Measurements from ENCODE around the gene SLC6A18. TPM values are rescaled to one million over a fixed set of nuclear protein-coding genes. Genes with fewer than 3 reads are reported as not detected.

SLC6A18 gene
- total RNA-seq, 1 donor = not detected

DNA sequence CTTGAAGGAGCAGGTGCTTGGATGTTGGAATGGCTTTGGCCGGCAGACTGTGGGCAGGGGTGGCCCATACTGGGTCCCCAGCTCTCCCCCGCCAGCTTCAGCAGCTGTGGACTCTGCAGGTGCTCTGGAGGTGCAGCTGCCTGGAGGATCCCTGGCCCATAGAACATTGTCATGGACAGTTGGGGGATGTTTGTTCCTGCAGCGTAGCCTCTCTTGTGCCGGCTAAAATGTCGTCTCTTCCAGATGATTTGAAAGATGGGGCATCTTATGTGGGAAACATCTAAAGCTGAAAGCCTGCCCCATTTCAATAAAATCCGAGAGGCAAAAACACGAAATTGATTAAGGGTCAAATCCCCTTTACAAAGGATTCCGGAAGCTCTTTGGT is 37.2 kb upstream of the SLC6A18 start:
- no peak overlapping the region for H3K4me3 ChIP-seq (ENCODE audit: low read depth, low read length)
- TF ChIP-seq, protein P1, sequence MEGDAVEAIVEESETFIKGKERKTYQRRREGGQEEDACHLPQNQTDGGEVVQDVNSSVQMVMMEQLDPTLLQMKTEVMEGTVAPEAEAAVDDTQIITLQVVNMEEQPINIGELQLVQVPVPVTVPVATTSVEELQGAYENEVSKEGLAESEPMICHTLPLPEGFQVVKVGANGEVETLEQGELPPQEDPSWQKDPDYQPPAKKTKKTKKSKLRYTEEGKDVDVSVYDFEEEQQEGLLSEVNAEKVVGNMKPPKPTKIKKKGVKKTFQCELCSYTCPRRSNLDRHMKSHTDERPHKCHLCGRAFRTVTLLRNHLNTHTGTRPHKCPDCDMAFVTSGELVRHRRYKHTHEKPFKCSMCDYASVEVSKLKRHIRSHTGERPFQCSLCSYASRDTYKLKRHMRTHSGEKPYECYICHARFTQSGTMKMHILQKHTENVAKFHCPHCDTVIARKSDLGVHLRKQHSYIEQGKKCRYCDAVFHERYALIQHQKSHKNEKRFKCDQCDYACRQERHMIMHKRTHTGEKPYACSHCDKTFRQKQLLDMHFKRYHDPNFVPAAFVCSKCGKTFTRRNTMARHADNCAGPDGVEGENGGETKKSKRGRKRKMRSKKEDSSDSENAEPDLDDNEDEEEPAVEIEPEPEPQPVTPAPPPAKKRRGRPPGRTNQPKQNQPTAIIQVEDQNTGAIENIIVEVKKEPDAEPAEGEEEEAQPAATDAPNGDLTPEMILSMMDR (IDR thresholded peaks at IDR 0.05; ENCODE audit: insufficient read depth, low read depth, low read length) = no peak
- DNase-seq (ENCODE audit: low read depth) = no peak

- DNase-seq (ENCODE audit: low read depth) = no peak
- TF ChIP-seq, protein P1 (IDR thresholded peaks at IDR 0.05; ENCODE audit: insufficient read depth, low read depth, low read length) = no peak
- H3K4me3 ChIP-seq (ENCODE audit: low read depth, low read length) = no peak overlapping the region
Measured at GRCh38 chr5:1188464-1188863, 36.7 kb upstream of the SLC6A18 start.

GRCh38 chr5:1189269-1189668 is 35.9 kb upstream of the SLC6A18 start:
- no peak overlapping the region for H3K4me3 ChIP-seq (ENCODE audit: low read depth, low read length)
- TF ChIP-seq, protein P1 (IDR thresholded peaks at IDR 0.05; ENCODE audit: insufficient read depth, low read depth, low read length) = no peak
- DNase-seq (ENCODE audit: low read depth) = no peak

- no peak for DNase-seq (ENCODE audit: low read depth)
- H3K4me3 ChIP-seq (ENCODE audit: low read depth, low read length) = no peak overlapping the region
- TF ChIP-seq, protein P1 (IDR thresholded peaks at IDR 0.05; ENCODE audit: insufficient read depth, low read depth, low read length) = no peak
Measured at GRCh38 chr5:1190278-1190677, 34.9 kb upstream of the SLC6A18 start.

- DNase-seq (ENCODE audit: low read depth) = no peak
- TF ChIP-seq, protein P1 (IDR thresholded peaks at IDR 0.05; ENCODE audit: insufficient read depth, low read depth, low read length) = no peak
- no peak overlapping the region for H3K4me3 ChIP-seq (ENCODE audit: low read depth, low read length)
Measured at GRCh38 chr5:1190837-1191239, 34.3 kb upstream of the SLC6A18 start.

DNA sequence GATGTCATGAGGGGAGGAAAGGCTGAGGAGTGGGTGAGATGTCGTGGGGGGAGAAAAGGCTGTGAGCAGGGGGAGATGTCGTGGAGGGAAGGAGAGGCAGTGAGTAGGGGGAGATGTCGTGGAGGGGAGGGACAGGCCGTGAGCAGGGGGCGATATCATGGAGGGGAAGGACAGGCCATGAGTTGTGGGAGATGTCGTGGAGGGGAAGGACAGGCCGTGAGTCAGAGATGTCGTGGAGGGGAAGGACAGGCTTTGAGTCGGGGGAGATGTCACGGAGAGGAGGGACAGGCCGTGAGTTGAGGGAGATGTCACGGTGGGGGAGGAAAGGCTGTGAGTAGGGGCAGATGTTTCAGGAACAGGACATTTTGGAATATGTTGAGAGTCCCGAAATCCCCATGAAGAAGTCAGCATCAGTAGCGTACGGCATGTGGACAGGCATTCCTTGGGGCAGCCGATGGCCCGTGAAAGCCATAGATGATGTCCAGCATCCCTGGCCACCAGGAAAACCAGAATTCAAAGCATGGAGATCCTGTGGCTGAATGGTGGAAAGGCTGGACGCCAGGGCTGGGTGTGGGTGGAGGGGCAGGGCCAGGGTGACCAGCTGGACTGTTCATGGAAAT is 32.1 kb upstream of the SLC6A18 start:
- no peak overlapping the region for H3K4me3 ChIP-seq (ENCODE audit: low read depth, low read length)
- TF ChIP-seq, protein P1 (IDR thresholded peaks at IDR 0.05; ENCODE audit: insufficient read depth, low read depth, low read length) = no peak
- no peak for DNase-seq (ENCODE audit: low read depth)

GRCh38 chr5:1193591-1193985 is 31.6 kb upstream of the SLC6A18 start:
- no peak for DNase-seq (ENCODE audit: low read depth)
- H3K4me3 ChIP-seq (ENCODE audit: low read depth, low read length) = no peak overlapping the region
- TF ChIP-seq, protein P1 (IDR thresholded peaks at IDR 0.05; ENCODE audit: insufficient read depth, low read depth, low read length) = no peak
